Measurements from ENCODE around the gene ZSWIM3.

ZSWIM3 gene

DNA sequence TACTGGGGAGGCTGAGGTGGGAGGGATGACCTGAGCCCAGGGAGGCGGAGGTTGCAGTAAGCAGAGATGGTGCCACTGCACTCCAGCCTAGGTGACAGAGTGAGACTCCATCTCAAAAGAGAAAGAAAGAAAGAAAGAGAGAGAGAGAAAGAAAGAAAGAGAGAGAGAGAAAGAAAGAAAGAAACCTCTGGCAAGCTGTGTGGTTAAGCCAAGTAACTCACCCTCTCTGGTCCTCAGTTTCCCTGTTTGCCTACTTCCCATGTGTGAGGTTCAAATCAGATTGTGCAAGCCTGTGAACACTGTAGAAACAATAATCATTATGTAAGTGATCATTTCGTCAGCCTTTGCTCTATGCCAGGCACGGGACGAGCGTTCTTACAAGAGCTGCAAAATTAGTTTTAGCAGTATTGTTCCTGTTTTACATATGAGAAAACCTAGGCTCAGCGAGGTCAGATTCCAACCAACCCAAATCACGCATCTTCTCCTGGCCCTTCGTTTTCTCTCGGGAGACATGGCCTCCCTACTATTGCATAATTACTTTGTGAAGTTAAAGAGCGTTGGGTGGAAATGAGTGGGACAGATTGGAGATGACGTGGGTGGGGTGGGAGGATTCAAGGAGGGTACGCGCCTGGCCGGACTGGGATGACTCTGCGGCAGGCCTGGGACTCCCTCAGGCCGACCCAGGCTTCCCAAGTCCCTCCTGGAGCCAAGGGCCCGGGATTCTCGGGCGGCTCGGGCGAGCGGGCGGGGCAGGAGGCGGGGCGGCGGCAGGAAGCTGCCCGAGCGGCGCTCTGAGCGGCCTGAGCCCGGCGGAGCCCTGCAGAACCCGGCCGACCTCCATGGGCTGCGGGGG, 24.2 kb upstream of the ZSWIM3 start, which contains the start of gene SNX21:
Gene SNX21 (plus strand): TSS at position 770 of the 853 bp plus-strand sequence. CDS start 121 bp downstream, outside the sequence.
- no peak for DNase-seq

DNA sequence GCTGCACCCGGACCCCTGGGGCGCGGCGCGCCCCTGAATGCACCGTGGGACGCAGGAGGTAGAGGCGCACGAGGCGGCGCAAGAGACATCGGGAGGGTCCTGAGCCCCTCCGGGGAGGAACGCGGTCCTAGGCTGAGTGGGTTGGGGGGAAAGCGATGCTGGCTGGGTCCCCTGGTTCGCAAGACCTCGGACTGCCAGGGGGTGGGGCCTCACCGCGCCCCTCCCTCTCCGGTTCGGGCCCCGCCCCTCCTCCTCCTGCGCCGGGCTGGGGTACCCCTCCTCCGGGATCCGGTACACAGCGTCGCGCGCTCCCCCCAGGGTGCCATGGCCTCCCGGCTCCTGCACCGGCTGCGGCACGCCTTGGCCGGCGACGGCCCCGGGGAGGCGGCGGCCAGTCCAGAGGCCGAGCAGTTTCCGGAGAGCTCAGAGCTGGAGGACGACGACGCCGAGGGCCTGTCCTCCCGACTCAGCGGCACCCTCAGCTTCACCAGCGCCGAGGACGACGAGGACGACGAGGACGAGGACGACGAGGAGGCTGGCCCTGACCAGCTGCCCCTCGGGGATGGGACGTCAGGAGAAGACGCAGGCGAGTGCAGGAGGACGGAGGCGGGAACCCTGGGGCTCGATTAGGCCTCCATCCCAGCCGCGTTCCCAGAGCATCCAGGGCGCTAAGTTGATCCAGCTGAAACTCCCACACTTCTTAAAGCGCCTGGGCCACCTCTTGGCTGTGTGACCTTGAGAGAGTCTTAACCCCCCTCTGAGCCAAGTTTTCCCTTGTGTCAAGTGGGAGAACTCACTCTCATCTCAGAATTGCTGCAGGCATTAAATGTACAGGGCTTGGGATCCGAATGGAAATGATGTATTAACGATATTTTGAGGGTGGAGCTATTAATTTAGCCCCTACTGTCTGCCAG, 23.3 kb upstream of the ZSWIM3 start:
- DNase-seq, result peak; percentile 49

DNA sequence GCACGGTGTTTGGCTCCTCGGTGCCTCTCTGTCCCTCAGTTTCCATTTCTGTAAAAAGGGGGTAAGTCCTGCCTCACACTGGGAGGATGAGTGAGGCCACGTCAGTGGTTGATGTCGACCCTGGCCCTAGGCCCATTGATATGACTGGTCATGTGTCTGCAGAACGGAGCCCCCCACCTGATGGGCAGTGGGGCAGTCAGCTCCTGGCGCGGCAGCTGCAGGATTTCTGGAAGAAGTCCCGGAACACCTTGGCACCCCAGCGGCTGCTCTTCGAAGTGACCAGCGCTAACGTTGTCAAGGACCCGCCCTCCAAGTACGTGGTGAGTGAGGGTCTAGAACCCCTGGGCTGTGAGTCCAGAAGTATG, 22.6 kb upstream of the ZSWIM3 start:
- DNase-seq, result no peak

DNA sequence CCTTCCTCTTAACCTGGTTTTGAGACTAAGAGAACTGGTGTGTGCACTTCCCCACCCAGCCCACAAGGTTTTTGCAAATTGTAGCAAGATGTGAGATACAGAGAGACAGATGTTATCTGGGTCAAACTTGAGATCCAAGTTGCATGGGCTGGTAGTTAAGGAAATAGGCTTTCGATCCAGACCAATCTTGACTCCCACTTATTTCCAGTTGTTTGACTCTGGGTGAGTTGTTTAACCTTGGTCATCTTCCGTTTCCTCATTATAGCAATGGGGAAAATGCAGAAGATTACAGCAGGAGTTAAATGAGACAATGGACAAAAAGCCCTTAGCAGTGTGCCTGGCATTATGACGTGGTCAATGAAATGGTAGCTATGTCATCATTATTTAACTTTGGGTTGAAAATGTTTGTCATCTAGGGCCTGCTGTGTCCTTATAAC, 22.1 kb upstream of the ZSWIM3 start:
- no peak for DNase-seq

- no peak for DNase-seq
Measured at GRCh38 chr20:45835825-45836224, 21.6 kb upstream of the ZSWIM3 start.

GRCh38 chr20:45836841-45837240, 20.6 kb upstream of the ZSWIM3 start:
- DNase-seq, result no peak

- DNase-seq, result no peak
Measured at GRCh38 chr20:45840700-45841198, 16.7 kb upstream of the ZSWIM3 start.

DNA sequence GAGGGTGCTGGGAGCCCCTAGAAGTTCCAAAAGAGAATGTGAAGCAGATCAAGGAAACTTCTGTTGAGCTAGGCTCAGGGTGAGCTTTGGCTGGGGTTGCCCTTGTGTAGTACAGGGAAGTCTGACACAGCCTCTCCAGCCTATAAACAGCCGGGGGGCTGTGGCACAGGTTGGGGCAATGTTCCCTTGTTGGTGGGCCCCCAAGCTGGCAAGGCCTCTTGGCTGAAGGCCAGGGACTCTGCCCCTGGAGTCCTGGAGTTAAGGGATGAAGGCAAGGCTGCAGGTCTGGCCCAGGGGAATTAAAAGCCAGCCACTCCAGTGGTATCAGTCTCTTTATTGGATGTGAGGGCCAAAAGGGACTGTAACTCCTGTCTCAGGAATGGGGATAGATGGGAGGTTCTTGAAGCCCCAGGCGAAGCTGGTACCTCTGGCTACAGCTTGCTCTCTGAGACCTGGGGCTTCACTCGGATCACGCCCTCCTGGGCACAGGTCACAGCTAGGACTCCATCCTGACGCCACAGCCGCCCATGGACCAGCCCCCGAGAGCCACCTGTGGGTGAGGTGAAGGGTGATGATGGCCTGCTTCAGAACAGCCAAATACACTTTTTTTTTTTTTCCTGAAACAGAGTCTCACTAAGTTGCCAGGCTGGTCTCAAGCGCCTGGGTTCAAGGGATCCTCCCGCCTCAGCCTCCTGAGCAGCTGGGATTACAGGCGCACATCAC, 15.8 kb upstream of the ZSWIM3 start:
- DNase-seq, result no peak

- no peak for DNase-seq
Measured at GRCh38 chr20:45842169-45842812, 15.1 kb upstream of the ZSWIM3 start.

DNA sequence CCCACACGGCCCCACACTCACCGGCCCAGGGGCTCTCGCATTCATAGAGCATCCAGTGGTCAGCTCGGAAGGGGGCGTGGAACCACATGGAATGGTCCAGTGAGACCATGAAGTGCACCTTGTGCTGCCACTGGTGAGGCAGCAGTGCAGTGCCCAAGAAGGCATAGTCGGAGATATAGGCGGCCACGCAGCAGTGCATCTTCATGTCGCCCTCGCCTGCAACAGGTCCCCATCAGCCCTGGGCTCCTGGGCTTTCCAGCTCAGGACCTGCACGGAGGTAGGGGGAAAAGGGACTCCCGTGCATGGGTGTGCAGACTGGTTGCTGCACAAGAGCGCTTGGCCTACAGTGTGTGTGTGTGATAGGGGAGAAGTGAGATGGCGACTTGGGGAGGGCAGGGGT, 13.9 kb upstream of the ZSWIM3 start:
- no peak for DNase-seq

DNA sequence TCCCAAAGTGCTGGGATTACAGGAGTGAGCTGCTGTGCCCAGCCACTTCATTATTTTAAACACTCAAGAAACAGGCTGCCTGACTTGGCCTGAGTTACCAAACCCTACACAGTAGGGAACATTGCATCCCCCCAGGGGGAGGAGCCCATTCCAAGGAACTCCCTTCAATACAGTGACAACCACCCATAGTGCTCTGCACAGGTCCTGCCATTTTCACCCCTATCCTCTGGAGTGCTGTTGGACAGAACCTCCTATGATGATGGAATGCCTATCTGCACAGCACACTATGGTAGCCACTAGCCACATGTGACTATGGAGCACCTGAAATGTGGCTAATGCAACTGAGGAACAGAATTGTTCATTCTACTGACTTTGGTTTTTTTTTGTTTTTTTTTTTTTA, 12.0 kb upstream of the ZSWIM3 start:
- no peak for DNase-seq

DNA sequence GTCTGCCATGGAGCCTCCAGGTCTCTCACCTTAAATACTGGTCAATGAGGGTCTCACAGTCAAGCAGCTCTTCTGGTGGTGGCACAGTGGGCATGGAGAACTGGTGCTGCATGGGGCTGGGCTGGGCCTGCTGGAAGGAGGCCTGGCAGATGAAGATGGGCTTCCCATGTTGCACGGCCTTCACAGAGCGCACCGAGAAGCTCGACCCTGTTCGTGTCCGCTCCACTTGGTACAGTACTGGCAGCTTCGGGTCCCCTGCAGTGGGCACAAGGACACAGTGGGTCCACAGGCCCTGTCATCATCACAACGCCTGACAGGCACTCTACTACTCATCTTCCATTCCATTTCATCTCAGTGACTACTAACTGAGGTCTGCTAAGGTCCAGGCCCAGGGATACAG, 9.0 kb upstream of the ZSWIM3 start:
- DNase-seq, result no peak

GRCh38 chr20:45848969-45849582, 8.3 kb upstream of the ZSWIM3 start:
- no peak for DNase-seq

GRCh38 chr20:45850238-45850637, 7.2 kb upstream of the ZSWIM3 start:
- no peak for DNase-seq

- DNase-seq, result no peak
Measured at GRCh38 chr20:45850926-45851325, 6.5 kb upstream of the ZSWIM3 start.

DNA sequence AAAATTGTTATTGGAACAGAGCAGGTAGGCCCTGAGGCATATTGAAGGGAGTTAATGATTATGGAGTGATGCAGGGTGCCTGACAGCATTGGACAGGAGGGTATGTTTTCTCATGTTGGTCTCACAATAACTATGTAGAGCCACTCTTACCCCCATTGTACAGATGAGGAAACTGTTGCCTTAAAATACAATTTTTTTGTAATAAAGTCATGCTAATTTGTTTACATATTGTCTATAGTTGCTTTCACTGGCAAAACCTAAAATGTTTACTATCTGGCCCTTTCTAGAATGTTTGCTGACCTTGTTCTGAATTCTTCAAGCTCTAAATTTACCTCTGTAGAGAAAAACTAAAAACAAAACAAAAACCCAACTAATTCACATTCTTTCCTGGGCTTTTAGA, 5.9 kb upstream of the ZSWIM3 start:
- no peak for DNase-seq

GRCh38 chr20:45852326-45852725, 5.1 kb upstream of the ZSWIM3 start:
- no peak for DNase-seq

DNA sequence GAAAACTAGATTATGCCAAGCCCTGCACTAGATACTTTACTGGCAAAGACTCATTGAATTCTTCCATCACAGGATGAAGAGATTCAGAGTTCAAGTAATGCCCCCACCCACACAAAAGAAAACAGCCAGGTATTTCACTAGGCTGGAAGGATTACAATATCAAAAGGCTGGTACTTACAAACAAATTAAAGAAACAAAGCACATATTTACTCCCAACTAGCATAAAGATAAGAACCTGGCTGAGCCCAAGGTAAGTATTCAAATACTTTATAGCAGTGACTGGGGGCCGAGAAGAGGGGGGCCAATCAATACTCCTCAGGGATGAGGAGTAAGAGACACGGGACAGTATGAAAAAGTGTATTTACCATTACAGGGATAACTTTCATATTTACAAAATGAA, 3.9 kb upstream of the ZSWIM3 start:
- no peak for DNase-seq

DNA sequence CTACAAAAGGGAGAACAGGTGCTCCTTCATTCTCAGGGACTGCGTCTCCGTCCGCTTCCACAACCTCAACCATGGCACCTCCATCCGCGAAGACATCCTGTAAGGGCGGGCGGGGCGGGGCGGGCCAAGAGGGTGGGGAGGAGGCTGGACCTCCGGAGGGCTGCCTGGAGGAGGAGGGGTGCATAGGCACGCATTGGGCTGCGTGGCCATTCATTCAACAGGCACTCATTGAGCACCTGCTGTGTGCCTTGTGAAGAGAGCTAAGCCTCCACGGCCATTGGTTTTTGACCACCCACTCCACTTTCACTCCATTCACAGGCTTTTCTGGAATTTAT, 435 bp downstream of the ZSWIM3 start:
- no peak for DNase-seq

DNA sequence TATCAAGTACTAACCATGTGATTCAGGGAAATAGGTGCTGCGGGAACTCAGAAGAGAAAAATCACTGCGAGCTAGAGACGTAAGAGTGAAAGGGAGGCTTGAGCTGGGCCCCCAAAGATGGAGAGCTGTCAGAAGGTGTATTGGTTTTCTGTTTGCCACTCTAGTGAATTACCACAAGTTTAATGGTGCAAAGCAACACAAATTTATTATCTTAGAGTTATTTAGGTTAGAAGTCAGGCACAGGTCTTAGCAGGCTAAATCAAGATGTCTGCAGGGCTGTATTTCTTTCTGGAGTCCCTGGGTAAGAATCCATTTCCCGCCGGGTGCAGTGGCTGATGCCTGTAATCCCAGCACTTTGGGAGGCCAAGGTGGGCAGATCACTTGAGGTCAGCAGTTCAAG, 2.5 kb downstream of the ZSWIM3 start:
- DNase-seq, result no peak

GRCh38 chr20:45860560-45861220, 3.3 kb downstream of the ZSWIM3 start:
- no peak for DNase-seq

Measured in CD4-positive, alpha-beta T cell treated with Interleukin-17A for 1 hour (primary cell).